Stimulated activated CD4-positive, alpha-beta T cell treated with anti-CD3 and anti-CD28 coated beads, TNF-alpha, amount 100 ng/mL, for 4 hours (primary cell): Measurements from ENCODE around the gene CPD.
"Not testable (repeated sequence)": the region's sequence is repeated elsewhere in the genome, so short reads cannot be mapped to it uniquely, and the experiment has no call there.

Source experiments
- DNase-seq, 3 experiments: peaks; one replicate each; pipeline ENCODE4 v3.0.0-alpha.2; 2020; ENCODE audit warnings: low read depth in 3 of 3

Gene CPD

GRCh38 chr17:30378825-30379302 is at the start of gene CPD:
CPD (plus strand) TSS chr17:30378927; CDS start chr17:30378981, 54 bp downstream.
- DNase-seq, result peak; percentile 95 to 97 (median 95)

- DNase-seq, result peak in 2 of 3 experiments; percentile 17 to 36
Measured at GRCh38 chr17:30332057-30332542, 46.6 kb upstream of the CPD start.

GRCh38 chr17:30333503-30334360 is 45.0 kb upstream of the CPD start, which contains the start of gene TMIGD1:
TMIGD1 (minus strand) TSS chr17:30334057; CDS start chr17:30332133, 1,924 bp downstream.
- no peak for DNase-seq

GRCh38 chr17:30334421-30334820 is 44.3 kb upstream of the CPD start:
- DNase-seq, result no peak

- peak in 1 of 3 experiments; percentile 40 for DNase-seq
Measured at GRCh38 chr17:30336369-30337171, 42.2 kb upstream of the CPD start.

- DNase-seq, result no peak
Measured at GRCh38 chr17:30337393-30337999, 41.2 kb upstream of the CPD start.

GRCh38 chr17:30339086-30339485 is 39.6 kb upstream of the CPD start:
- DNase-seq, result no peak

- DNase-seq, result no peak
Measured at GRCh38 chr17:30340801-30341356, 37.8 kb upstream of the CPD start.

GRCh38 chr17:30341703-30342249 is 37.0 kb upstream of the CPD start:
- DNase-seq, result no peak

GRCh38 chr17:30343244-30343643 is 35.5 kb upstream of the CPD start:
- DNase-seq, result not testable (repeated sequence)

GRCh38 chr17:30343796-30344195 is 34.9 kb upstream of the CPD start:
- DNase-seq, result no peak

GRCh38 chr17:30344283-30345088 is 34.2 kb upstream of the CPD start:
- no peak for DNase-seq

- no peak for DNase-seq
Measured at GRCh38 chr17:30345089-30345433, 33.7 kb upstream of the CPD start.

GRCh38 chr17:30345527-30346075 is 33.1 kb upstream of the CPD start:
- no peak for DNase-seq

- DNase-seq, result no peak
Measured at GRCh38 chr17:30346221-30346795, 32.4 kb upstream of the CPD start.

- DNase-seq, result no peak
Measured at GRCh38 chr17:30347488-30347887, 31.2 kb upstream of the CPD start.

- DNase-seq, result no peak
Measured at GRCh38 chr17:30349252-30349651, 29.5 kb upstream of the CPD start.

GRCh38 chr17:30351263-30351662 is 27.5 kb upstream of the CPD start:
- not testable (repeated sequence) for DNase-seq

- DNase-seq, result no peak
Measured at GRCh38 chr17:30351735-30352134, 27.0 kb upstream of the CPD start.
